Osteocyte (in vitro differentiated cells): Measurements from ENCODE around the gene HSPA1A. TPM values are rescaled to one million over a fixed set of nuclear protein-coding genes. Genes with fewer than 3 reads are reported as not detected.
"Not testable (repeated sequence)": the region's sequence is repeated elsewhere in the genome, so short reads cannot be mapped to it uniquely, and the experiment has no call there.

Experiments
- DNase-seq: peaks from one replicate; pipeline ENCODE4 v3.0.0; 2021; ENCODE audit warnings: mixed read lengths; ENCODE audit not compliant: unreplicated experiment; ENCODE audit errors: extremely low spot score
- H3K27ac Mint-ChIP-seq: one replicate; pipeline ENCODE4 v1.8.0; 2021; ENCODE audit warnings: mild to moderate bottlenecking, mixed read lengths; ENCODE audit not compliant: unreplicated experiment
- H3K27me3 Mint-ChIP-seq: one replicate; pipeline ENCODE4 v1.8.0; 2021; ENCODE audit warnings: mixed read lengths; ENCODE audit not compliant: unreplicated experiment
- H3K36me3 Mint-ChIP-seq: one replicate; pipeline ENCODE4 v1.8.0; 2021; ENCODE audit warnings: mixed read lengths; ENCODE audit not compliant: unreplicated experiment
- H3K4me1 Mint-ChIP-seq: one replicate; pipeline ENCODE4 v1.8.0; 2021; ENCODE audit warnings: mixed read lengths; ENCODE audit not compliant: unreplicated experiment
- H3K4me3 Mint-ChIP-seq: one replicate; pipeline ENCODE4 v1.8.0; 2021; ENCODE audit warnings: mild to moderate bottlenecking, moderate library complexity, mixed read lengths; ENCODE audit not compliant: unreplicated experiment
- H3K9me3 Mint-ChIP-seq: one replicate; pipeline ENCODE4 v1.8.0; 2021; ENCODE audit warnings: mixed read lengths; ENCODE audit not compliant: unreplicated experiment
- total RNA-seq: library from RNA; stranded (reverse); gene quantifications from 2 replicates; pipeline ENCODE4 v1.2.1, GENCODE V29; 2021
- TF ChIP-seq, protein P1 (sequence below): fragments of 200-600 bp; sonication (generic); IDR thresholded peaks from 2 replicates; pipeline ENCODE4 v1.5.0; 2021; ENCODE audit warnings: antibody characterized with exemption, mild to moderate bottlenecking, moderate library complexity

The HSPA1A gene
- total RNA-seq, 1 donor from 2014 or later = 24.8 TPM

DNA sequence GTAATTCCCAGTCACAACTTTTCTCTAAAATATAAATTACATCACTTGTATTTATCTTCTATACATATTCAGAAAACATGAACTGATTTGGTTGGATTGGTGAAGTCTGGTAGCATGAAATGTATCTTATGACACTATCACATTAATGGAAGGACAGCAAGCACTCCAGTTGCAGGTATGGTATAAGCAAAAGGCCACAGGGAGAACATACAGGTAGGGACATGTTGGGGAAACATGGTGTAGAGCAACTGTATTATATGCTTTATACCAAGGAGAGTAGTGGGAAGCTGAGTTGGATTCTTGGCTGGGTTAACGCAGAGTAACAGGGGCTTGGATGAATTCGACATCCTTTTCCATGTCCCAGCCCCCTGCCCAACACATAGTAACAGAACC, 18.4 kb upstream of the HSPA1A start:
- DNase-seq = no peak
- Mint-ChIP-seq H3K4me1 (peaks cover 13% of the 10 kb centered on the region), H3K9me3 (no peaks in the 10 kb centered on the region), H3K36me3 (peaks cover 2% of the 10 kb centered on the region), H3K4me3 (peak overlapping the region; percentile 58), H3K27me3 (no peaks in the 10 kb centered on the region), H3K27ac (peak overlapping the region; percentile 3)
- TF ChIP-seq, protein P1, sequence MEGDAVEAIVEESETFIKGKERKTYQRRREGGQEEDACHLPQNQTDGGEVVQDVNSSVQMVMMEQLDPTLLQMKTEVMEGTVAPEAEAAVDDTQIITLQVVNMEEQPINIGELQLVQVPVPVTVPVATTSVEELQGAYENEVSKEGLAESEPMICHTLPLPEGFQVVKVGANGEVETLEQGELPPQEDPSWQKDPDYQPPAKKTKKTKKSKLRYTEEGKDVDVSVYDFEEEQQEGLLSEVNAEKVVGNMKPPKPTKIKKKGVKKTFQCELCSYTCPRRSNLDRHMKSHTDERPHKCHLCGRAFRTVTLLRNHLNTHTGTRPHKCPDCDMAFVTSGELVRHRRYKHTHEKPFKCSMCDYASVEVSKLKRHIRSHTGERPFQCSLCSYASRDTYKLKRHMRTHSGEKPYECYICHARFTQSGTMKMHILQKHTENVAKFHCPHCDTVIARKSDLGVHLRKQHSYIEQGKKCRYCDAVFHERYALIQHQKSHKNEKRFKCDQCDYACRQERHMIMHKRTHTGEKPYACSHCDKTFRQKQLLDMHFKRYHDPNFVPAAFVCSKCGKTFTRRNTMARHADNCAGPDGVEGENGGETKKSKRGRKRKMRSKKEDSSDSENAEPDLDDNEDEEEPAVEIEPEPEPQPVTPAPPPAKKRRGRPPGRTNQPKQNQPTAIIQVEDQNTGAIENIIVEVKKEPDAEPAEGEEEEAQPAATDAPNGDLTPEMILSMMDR = no peak

DNA sequence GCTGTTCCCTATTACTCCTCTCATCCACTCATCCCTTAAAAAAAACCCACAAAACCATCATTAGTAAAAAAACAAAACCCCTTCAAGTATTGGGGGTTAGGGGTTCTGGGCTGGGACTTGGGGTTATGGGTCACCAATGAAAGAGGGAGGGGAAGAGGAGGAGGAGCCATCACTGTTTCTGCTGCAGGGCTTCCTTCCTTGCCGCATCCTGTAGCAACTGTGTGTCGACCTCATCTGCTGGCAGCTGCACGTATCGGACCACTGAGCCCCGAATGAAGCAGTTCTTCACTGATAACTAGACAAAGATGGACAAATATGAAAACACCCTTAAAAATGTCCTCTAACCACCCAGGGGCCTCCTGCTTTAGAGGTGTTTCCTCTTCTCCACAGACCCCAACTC, 17.8 kb upstream of the HSPA1A start:
- peaks cover 13% of the 10 kb centered on the region for H3K4me1 Mint-ChIP-seq
- H3K9me3 Mint-ChIP-seq = no peaks in the 10 kb centered on the region
- TF ChIP-seq, protein P1 = no peak
- peaks cover 2% of the 10 kb centered on the region for H3K36me3 Mint-ChIP-seq
- no peak for DNase-seq
- H3K27ac Mint-ChIP-seq = peak overlapping the region; percentile 14
- H3K4me3 Mint-ChIP-seq = no peak overlapping the region
- H3K27me3 Mint-ChIP-seq = no peaks in the 10 kb centered on the region

DNA sequence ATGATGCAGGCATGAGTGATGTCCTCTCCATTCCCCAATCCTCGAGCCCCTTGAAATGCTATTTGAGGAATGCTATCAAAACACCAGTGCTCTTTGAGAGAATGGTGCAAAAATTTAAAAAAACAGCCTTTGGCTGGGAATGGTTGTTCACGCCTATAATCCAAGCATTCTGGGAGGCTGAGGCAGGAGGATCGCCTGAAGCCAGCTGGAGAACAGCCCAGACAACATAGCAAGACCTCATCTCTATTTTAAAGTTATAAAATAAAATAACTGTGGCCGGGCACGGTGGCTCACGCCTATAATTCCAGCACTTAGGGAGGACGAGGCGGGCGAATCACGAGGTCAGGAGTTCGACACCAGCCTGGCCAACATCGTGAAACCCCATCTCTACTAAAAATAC, 15.6 kb upstream of the HSPA1A start:
- no peak for DNase-seq
- Mint-ChIP-seq H3K4me1 (no peaks in the 10 kb centered on the region), H3K27me3 (no peaks in the 10 kb centered on the region), H3K36me3 (peaks cover 2% of the 10 kb centered on the region), H3K27ac (no peak overlapping the region), H3K4me3 (no peak overlapping the region), H3K9me3 (no peaks in the 10 kb centered on the region)
- TF ChIP-seq, protein P1 = no peak

DNA sequence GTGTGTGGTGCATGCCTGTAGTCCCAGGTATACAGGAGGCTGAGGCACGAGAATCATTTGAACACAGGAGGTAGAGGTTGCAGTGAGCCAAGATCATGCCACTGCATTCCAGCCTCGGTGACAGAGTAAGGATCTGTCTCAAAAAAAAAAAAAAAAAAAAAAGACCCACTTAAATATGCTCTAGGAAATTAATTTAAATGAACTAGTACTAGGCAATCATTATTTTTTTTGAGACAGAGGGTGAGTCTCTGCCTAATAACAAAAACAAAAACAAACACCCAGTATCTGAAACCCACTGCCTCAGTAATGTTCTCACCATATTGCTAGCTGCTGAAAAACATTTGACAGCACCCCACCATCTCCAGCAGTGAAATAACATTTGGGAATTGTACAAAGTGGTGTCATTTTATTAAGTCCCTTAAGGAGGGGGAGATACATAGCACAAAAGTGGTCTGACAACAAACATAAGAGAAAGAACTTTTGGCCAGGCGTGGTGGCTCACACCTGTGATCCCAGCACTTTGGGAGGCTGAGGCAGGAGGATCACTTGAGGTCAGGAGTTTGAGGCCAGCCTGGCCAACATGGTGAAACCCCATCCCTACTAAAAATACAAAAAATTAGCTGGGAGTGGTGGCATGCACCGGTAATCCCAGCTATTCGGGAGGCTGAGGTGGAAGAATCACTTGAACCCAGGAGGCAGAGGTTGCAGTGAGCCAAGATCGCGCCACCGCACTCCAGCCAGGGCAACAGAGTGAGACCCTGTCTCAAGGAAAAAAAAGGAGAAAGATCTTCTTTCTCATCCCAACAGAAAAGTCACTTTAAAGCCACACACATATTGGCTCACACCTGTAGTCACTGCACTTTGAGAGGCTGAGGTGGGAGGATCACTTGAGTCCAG, 14.1 kb upstream of the HSPA1A start:
- H3K4me1 Mint-ChIP-seq, H3K27me3 Mint-ChIP-seq, H3K4me3 Mint-ChIP-seq, H3K9me3 Mint-ChIP-seq, H3K36me3 Mint-ChIP-seq, H3K27ac Mint-ChIP-seq, DNase-seq: not testable (repeated sequence)

DNA sequence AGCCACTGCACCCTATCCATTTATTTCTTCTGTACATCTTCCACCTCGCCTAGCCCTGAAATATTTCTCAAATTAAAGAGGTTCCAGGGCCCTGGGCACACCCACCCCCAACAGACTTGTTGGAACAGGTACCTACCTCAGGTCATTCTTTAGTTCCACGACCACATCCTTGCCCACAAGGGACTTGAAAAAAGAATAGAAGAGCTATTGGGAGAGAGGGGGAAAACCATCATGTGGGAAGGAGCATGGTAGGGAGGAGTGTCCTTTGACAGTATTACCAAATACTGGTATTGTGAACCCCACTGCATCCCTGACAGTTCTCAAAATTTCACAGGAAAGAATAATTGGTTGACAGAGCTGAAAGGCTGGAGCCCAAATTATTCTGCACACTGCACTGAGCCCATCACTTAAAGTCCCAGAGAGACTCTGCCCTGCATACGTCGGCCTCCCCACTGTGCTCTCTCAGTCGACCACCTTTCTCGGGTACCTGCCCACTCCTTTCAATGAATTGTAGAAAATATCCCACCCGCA, 9.3 kb upstream of the HSPA1A start:
- Mint-ChIP-seq H3K9me3 (no peaks in the 10 kb centered on the region), H3K4me3 (peak overlapping the region; percentile 86), H3K27me3 (no peaks in the 10 kb centered on the region), H3K27ac (peak overlapping the region; percentile 93), H3K36me3 (no peaks in the 10 kb centered on the region), H3K4me1 (peaks cover 12% of the 10 kb centered on the region)
- TF ChIP-seq, protein P1 = no peak
- DNase-seq = no peak
